GM19452 (cell line): ENCODE results near the gene SLC24A2.

Experiments
- ATAC-seq: cut with Tn5 transposase; IDR thresholded peaks from one replicate; pipeline ENCODE4 v1.9.1; 2021; ENCODE audit not compliant: unreplicated experiment

SLC24A2 gene

GRCh38 chr9:19759066-19759465 lies 29.8 kb downstream of the SLC24A2 start:
- ATAC-seq = no peak

- ATAC-seq = no peak
Observed at GRCh38 chr9:19757745-19758144, 31.1 kb downstream of the SLC24A2 start.

- no peak for ATAC-seq
Observed at GRCh38 chr9:19754921-19755320, 33.9 kb downstream of the SLC24A2 start.

- no peak for ATAC-seq
Observed at GRCh38 chr9:19748278-19749126, 40.3 kb downstream of the SLC24A2 start.

- ATAC-seq = no peak
Observed at GRCh38 chr9:19746223-19746622, 42.6 kb downstream of the SLC24A2 start.

GRCh38 chr9:19741178-19741577 lies 47.7 kb downstream of the SLC24A2 start:
- no peak for ATAC-seq
